A673 (cell line): ENCODE measurements around the gene MMP27. TPM values are rescaled to one million over a fixed set of nuclear protein-coding genes. Genes with fewer than 3 reads are reported as not detected.

Experiments used
- Bru-seq: library from RNA; stranded (reverse); fragments of 400-500 nt; gene quantifications from one replicate; lab custom pipeline; 2021; lab: Mats Ljungman, UMichigan
- BruChase-seq, 2 experiments: library from RNA; stranded (reverse); fragments of 400-500 nt; gene quantifications; one replicate each; lab custom pipeline; 2021; lab: Mats Ljungman, UMichigan
- BruUV-seq: library from RNA; stranded (reverse); fragments of 400-500 nt; replicated peaks from 2 replicates; lab custom pipeline; 2021; lab: Mats Ljungman, UMichigan
- CTCF ChIA-PET: fragments of 300-600 bp; sonication (Branson Sonifier 250); formaldehyde crosslinking; loops from one replicate; lab custom pipeline; 2022; ENCODE audit warnings: antibody characterized with exemption; lab: Charles Lee
- POLR2A ChIA-PET: fragments of 300-600 bp; sonication (Branson Sonifier 250); formaldehyde crosslinking; loops from one replicate; lab custom pipeline; 2022; ENCODE audit warnings: antibody characterized with exemption; ENCODE audit not compliant: low non-redundant PET; lab: Charles Lee
- DNase-seq: peaks from one replicate; pipeline ENCODE4 v3.0.0-alpha.2; 2015; ENCODE audit warnings: low spot score
- H3K27ac ChIP-seq: fragments of 200-600 bp; sonication (generic); 2 replicates; pipeline ENCODE4 v1.5.1; 2016; ENCODE audit warnings: mixed run types, low read depth, mild to moderate bottlenecking, mixed read lengths, antibody characterized with exemption, low read length; ENCODE audit not compliant: poor library complexity, severe bottlenecking
- H3K27me3 ChIP-seq: fragments of 200-600 bp; sonication (generic); replicated peaks from 2 replicates; pipeline ENCODE4 v1.6.1; 2017; ENCODE audit warnings: mixed run types, low read depth, mild to moderate bottlenecking, mixed read lengths, antibody characterized with exemption, low read length; ENCODE audit not compliant: insufficient read depth, poor library complexity
- H3K36me3 ChIP-seq: fragments of 200-600 bp; sonication (generic); 2 replicates; pipeline ENCODE4 v1.6.1; 2016; ENCODE audit warnings: mixed run types, mild to moderate bottlenecking, mixed read lengths, antibody characterized with exemption, low read length; ENCODE audit not compliant: insufficient read depth, poor library complexity, severe bottlenecking
- H3K4me1 ChIP-seq: fragments of 200-600 bp; sonication (generic); 2 replicates; pipeline ENCODE4 v1.6.1; 2017; ENCODE audit warnings: mixed run types, mild to moderate bottlenecking, mixed read lengths, antibody characterized with exemption, low read length; ENCODE audit not compliant: insufficient read depth, poor library complexity, severe bottlenecking
- H3K4me3 ChIP-seq: fragments of 200-600 bp; sonication (generic); 2 replicates; pipeline ENCODE4 v1.5.1; 2016; ENCODE audit warnings: low read depth, mixed run types, mild to moderate bottlenecking, mixed read lengths, low read length; ENCODE audit not compliant: poor library complexity, severe bottlenecking
- H3K9me3 ChIP-seq: fragments of 200-600 bp; sonication (generic); 2 replicates; pipeline ENCODE4 v1.6.1; 2016; ENCODE audit warnings: mixed run types, low read depth, mild to moderate bottlenecking, mixed read lengths, antibody characterized with exemption, low read length; ENCODE audit not compliant: poor library complexity, severe bottlenecking
- EZH2 ChIP-seq: fragments of 200-600 bp; sonication (generic); IDR thresholded peaks from 2 replicates; pipeline ENCODE4 v1.6.1; 2017; ENCODE audit warnings: borderline replicate concordance, low read depth, mild to moderate bottlenecking, mixed read lengths, antibody characterized with exemption, low read length; ENCODE audit not compliant: poor library complexity, severe bottlenecking
- intact Hi-C: fragments of 100-400 bp; cut with micrococcal nuclease; formaldehyde crosslinking; loops from one replicate; pipeline ENCODE4 v1.10.0; 2022; ENCODE audit not compliant: unreplicated experiment
- long read RNA-seq: library from polyadenylated mRNA; stranded (forward); transcript quantifications from one replicate; pipeline ENCODE4 v2.0.0, GENCODE V29; 2022
- total RNA-seq: library from RNA; stranded (reverse); gene quantifications from 2 replicates; pipeline ENCODE4 v1.2.3, GENCODE V29; 2021
- TF ChIP-seq, protein P1 (sequence below): fragments of 300-800, 200-600 bp; sonication (generic); conservative IDR thresholded peaks from 2 replicates; pipeline ENCODE4 v1.5.1; 2017; ENCODE audit warnings: low read depth, mild to moderate bottlenecking, antibody characterized with exemption, low read length, moderate library complexity, mixed read lengths

MMP27 gene, protein sequence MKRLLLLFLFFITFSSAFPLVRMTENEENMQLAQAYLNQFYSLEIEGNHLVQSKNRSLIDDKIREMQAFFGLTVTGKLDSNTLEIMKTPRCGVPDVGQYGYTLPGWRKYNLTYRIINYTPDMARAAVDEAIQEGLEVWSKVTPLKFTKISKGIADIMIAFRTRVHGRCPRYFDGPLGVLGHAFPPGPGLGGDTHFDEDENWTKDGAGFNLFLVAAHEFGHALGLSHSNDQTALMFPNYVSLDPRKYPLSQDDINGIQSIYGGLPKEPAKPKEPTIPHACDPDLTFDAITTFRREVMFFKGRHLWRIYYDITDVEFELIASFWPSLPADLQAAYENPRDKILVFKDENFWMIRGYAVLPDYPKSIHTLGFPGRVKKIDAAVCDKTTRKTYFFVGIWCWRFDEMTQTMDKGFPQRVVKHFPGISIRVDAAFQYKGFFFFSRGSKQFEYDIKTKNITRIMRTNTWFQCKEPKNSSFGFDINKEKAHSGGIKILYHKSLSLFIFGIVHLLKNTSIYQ
- total RNA-seq, result not detected in 2 replicates
- not detected for Bru-seq, nascent RNA
- BruChase-seq, experiment 1, labeled RNA remaining after a 2-hour chase, result not detected
- not detected for BruChase-seq, experiment 2, labeled RNA remaining after a 6-hour chase
- long read RNA-seq, result 0 reads

DNA sequence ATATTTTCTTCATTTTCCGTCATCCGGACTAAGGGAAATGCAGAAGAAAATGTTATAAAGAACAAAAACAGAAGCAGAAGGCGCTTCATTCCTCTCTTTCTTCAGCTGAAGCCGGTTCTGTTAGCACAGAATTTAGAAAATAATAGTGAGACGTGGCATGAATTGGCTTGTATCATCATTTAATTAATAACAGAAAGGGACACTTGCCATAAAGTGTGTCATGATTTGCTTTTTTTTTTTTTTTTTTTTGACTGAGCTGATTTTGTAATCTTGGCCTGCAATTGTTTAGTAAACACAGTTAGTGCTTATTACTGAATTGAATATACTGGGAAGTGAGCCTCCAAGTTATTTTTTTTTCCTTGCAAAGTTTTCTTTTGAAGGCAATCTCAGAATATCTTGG is at the start of gene MMP27:
Gene MMP27 (minus strand): TSS at position 144 of the 400 bp plus-strand sequence. CDS start 55 bp downstream, at position 89.
- BruUV-seq, result no TSS peak
- Histone ChIP-seq H3K27me3 (no peaks in the 10 kb centered on the region), H3K36me3 (no peaks in the 10 kb centered on the region), H3K9me3 (no peaks in the 10 kb centered on the region), H3K4me1 (no peaks in the 10 kb centered on the region), H3K27ac (no peak within 1 kb of the TSS), H3K4me3 (no peak within 1 kb of the TSS)
- ChIA-PET CTCF (no interaction called here), POLR2A (no interaction called here)
- no peak for DNase-seq
- intact Hi-C loops, result no loop called here
- TF ChIP-seq, protein P1, sequence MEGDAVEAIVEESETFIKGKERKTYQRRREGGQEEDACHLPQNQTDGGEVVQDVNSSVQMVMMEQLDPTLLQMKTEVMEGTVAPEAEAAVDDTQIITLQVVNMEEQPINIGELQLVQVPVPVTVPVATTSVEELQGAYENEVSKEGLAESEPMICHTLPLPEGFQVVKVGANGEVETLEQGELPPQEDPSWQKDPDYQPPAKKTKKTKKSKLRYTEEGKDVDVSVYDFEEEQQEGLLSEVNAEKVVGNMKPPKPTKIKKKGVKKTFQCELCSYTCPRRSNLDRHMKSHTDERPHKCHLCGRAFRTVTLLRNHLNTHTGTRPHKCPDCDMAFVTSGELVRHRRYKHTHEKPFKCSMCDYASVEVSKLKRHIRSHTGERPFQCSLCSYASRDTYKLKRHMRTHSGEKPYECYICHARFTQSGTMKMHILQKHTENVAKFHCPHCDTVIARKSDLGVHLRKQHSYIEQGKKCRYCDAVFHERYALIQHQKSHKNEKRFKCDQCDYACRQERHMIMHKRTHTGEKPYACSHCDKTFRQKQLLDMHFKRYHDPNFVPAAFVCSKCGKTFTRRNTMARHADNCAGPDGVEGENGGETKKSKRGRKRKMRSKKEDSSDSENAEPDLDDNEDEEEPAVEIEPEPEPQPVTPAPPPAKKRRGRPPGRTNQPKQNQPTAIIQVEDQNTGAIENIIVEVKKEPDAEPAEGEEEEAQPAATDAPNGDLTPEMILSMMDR, result no peak
- no peak for TF ChIP-seq EZH2

DNA sequence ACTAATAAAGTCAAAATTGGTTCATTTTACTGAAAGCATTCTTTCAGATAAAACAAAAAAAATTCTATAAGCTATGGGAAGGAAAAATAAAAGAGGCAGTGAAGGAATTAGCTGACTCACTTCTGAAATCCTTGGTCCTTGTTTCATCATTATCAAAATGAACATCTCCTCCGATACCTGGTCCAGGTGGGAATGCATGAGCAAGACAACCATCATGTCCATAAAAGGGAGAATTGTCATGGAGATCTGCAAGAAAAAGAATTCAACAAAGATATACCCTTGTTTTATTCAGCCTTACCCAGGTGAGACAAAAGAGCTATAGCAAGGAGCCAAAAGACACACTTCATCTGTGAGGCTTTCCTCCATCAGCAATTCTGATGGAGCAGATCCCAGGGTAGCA is 47.7 kb upstream of the MMP27 start:
- intact Hi-C loops, result no loop called here
- H3K9me3 ChIP-seq, result no peaks in the 10 kb centered on the region
- BruUV-seq, result no TSS peak
- H3K36me3 ChIP-seq, result no peaks in the 10 kb centered on the region
- no peak for TF ChIP-seq EZH2
- TF ChIP-seq, protein P1, result no peak
- no peak overlapping the region for H3K27ac ChIP-seq
- no peaks in the 10 kb centered on the region for H3K4me1 ChIP-seq
- H3K4me3 ChIP-seq, result no peak overlapping the region
- no peaks in the 10 kb centered on the region for H3K27me3 ChIP-seq
- POLR2A ChIA-PET, result no interaction called here
- CTCF ChIA-PET, result no interaction called here
- no peak for DNase-seq

DNA sequence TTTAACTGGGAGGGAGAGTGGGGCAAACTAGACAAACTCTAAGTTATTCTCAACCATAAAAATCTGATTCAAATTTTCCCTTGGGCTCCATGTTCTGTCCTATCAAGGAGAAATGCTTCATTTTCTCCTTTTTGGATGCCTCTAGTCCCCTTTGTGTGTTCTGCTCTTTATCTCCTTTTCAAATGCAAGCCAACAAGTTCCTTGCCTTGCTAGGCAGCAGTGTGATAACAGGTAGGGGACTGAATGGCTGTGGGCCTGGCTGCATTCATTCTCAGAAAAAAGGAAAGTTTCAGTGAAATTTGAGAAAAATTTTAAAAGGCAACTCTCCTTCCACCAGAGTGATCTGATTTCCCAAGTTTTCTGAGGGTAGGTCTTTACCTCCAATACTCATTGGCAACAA is 46.1 kb upstream of the MMP27 start:
- Histone ChIP-seq H3K4me1 (no peaks in the 10 kb centered on the region), H3K27ac (no peak overlapping the region), H3K36me3 (no peaks in the 10 kb centered on the region), H3K4me3 (no peak overlapping the region), H3K27me3 (no peaks in the 10 kb centered on the region), H3K9me3 (peaks cover 3% of the 10 kb centered on the region)
- ChIA-PET CTCF (no interaction called here), POLR2A (no interaction called here)
- TF ChIP-seq, protein P1, result no peak
- no peak for TF ChIP-seq EZH2
- no peak for DNase-seq
- intact Hi-C loops, result no loop called here
- no TSS peak for BruUV-seq
